ENCODE results near the gene RERE.

The RERE gene

DNA sequence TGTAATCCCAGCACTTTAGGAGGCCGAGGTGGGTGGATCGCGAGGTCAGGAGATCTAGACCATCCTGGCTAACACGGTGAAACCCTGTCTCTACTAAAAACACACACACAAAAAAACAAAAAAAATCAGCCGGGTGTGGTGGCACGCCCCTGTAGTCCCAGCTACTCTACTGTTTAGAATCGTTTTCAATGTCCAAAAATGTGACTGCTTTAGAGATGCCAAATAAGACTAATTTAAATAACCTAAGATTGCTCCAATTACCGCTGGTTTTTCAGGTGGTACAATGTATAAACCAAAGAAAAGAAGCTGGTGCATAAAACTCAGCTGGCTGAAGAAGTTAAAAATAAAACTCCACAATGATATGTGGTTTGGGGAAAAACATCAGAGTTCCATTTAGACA lies 132.0 kb downstream of the RERE start:
- TF ChIP-seq, protein P1, sequence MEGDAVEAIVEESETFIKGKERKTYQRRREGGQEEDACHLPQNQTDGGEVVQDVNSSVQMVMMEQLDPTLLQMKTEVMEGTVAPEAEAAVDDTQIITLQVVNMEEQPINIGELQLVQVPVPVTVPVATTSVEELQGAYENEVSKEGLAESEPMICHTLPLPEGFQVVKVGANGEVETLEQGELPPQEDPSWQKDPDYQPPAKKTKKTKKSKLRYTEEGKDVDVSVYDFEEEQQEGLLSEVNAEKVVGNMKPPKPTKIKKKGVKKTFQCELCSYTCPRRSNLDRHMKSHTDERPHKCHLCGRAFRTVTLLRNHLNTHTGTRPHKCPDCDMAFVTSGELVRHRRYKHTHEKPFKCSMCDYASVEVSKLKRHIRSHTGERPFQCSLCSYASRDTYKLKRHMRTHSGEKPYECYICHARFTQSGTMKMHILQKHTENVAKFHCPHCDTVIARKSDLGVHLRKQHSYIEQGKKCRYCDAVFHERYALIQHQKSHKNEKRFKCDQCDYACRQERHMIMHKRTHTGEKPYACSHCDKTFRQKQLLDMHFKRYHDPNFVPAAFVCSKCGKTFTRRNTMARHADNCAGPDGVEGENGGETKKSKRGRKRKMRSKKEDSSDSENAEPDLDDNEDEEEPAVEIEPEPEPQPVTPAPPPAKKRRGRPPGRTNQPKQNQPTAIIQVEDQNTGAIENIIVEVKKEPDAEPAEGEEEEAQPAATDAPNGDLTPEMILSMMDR (IDR thresholded peaks at IDR 0.05; ENCODE audit: extremely low read depth, missing control alignments) = no peak
- DNase-seq (ENCODE audit: low spot score) = no peak

DNA sequence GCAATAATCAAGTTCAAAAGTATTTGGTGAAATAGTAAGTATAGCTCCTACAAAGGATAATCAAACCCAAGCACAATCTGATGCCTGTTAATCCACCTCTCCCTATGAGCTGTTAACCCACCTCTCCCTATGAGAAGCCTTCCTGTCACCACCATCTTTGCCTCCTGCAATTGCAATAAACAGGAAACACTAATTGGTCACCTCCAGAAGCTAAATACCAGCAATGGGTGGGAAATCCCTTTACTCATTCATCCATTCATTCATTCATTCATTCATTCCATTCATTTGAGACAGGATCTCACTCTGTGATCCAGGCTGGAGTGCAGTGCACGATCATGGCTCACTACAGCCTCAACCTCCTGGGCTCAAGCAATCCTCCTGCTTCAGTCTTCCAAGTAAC lies 132.8 kb downstream of the RERE start:
- no peak for DNase-seq (ENCODE audit: low spot score)
- TF ChIP-seq, protein P1 (IDR thresholded peaks at IDR 0.05; ENCODE audit: extremely low read depth, missing control alignments) = no peak

DNA sequence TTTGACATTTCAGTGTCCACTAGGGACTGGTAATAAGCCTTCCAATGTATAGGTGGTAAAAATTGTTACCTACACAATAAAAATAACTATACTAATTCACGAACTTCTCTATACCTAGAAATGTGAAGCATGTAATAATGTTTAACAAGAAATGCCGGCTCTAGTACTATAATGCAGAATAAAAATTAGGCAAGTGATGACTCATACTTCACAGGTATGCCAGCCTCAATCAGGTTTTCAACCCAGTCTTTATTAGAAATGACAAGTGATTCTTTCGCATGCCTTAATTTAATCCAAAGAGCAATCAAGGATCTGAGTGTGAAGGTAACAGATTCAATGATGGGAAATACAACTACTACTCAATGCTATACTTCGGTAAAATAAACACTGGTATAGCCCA lies 134.9 kb downstream of the RERE start:
- TF ChIP-seq, protein P1 (IDR thresholded peaks at IDR 0.05; ENCODE audit: extremely low read depth, missing control alignments) = no peak
- no peak for DNase-seq (ENCODE audit: low spot score)

- DNase-seq (ENCODE audit: low spot score) = no peak
- TF ChIP-seq, protein P1 (IDR thresholded peaks at IDR 0.05; ENCODE audit: extremely low read depth, missing control alignments) = no peak
Measured at GRCh38 chr1:8681911-8682310, 135.5 kb downstream of the RERE start.

GRCh38 chr1:8680664-8681650 lies 136.5 kb downstream of the RERE start:
- TF ChIP-seq, protein P1 (IDR thresholded peaks at IDR 0.05; ENCODE audit: extremely low read depth, missing control alignments) = no peak
- no peak for DNase-seq (ENCODE audit: low spot score)

- TF ChIP-seq, protein P1 (IDR thresholded peaks at IDR 0.05; ENCODE audit: extremely low read depth, missing control alignments) = no peak
- no peak for DNase-seq (ENCODE audit: low spot score)
Measured at GRCh38 chr1:8679929-8680663, 137.3 kb downstream of the RERE start.

GRCh38 chr1:8679395-8679800 lies 138.0 kb downstream of the RERE start:
- no peak for DNase-seq (ENCODE audit: low spot score)
- TF ChIP-seq, protein P1 (IDR thresholded peaks at IDR 0.05; ENCODE audit: extremely low read depth, missing control alignments) = no peak
